Renal cortex interstitium (tissue), 11 donors: ENCODE results near the gene MIF. TPM values are rescaled to one million over a fixed set of nuclear protein-coding genes. Genes with fewer than 3 reads are reported as not detected.
"Not testable (repeated sequence)": the region's sequence is repeated elsewhere in the genome, so short reads cannot be mapped to it uniquely, and the experiment has no call there.

Experiments
- DNase-seq, 11 donors: peaks; one replicate each; pipeline ENCODE4 v3.0.0-alpha.2; 2013; ENCODE audit warnings: low read depth in 9 of 11, low spot score in 4 of 11; ENCODE audit errors: extremely low read depth in 1 of 11
- polyA plus RNA-seq, 3 donors: library from polyadenylated mRNA; unstranded; fragments of 120-200 nt; gene quantifications; one replicate each; pipeline ENCODE4 v1.2.1, GENCODE V29; 2013; ENCODE audit not compliant: insufficient read length in 3 of 3

MIF gene
- polyA plus RNA-seq, 3 donors = 170 to 335 (median 300) TPM

DNA sequence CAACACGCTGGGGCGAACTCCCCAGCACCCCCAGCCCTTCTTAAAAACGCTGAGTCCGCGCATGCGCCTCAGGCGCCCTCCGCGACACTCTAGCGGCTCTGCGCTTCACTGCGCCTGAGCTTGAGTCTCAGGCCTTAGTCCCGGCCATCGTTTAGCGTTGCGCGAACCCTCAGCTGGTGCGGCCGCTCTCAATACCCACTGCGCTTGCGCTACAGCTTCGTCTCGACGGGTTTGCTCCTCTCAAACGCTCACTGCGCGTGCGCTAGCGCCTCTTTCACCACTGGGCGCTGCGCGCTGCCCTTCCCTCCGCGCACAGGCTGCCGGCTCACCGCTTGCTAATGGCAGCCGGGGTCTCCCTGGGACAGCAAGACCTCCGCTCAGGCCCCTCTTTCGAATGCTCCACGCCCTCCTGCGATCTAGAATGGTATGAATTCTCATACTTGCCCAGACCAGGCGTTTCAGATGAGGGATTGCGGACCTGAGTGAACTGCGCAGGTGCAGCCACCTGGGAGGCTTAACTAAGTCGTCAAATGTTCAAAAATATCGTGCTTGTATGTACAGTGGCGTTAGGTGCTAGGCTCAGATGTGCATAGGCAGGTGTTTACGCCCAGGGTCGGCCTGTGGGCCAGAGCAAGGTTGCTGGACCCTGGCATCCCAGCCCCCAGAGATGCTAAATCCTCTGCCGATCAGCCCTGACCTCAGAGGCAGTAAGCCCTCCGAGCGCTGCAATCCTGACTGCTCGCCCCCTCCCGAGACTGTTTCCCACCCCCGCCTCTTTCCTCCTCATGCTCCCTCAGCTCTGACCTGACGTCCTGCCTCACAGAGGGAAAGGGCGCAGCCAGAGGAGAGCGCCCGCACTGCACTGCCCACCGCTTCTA lies 36.3 kb upstream of the MIF start, which contains the start of gene SLC2A11:
Gene SLC2A11, plus strand, starts transcription at position 270 of the 878 bp plus-strand sequence. Its CDS starts 125 bp downstream, at position 395.
- DNase-seq = peak; percentile 96 to 100 (median 98)

- no peak for DNase-seq
These were observed 35.7 kb upstream of the MIF start for GRCh38 chr22:23858484-23858815.

DNA sequence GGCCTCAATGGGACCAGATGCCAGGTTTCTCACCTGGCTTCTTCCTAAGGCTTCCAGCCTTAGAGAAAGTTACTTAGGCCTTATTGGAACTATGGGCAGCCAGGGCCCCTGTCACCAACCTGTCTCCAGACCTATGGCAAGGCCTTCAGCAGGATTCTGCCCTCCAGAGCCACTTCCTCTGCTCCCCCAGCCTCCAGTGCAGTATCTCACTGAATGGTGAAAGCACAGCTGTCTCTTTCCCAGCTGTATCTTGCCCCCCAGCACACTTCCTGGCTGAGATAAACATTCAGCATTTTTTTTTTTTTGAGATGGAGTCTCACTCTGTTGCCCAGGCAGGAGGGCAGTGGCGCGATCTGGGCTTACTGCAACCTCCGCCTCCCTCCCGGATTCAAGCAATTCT lies 35.0 kb upstream of the MIF start:
- no peak for DNase-seq

- not testable (repeated sequence) for DNase-seq
These were observed 34.0 kb upstream of the MIF start for GRCh38 chr22:23860187-23860586.

DNA sequence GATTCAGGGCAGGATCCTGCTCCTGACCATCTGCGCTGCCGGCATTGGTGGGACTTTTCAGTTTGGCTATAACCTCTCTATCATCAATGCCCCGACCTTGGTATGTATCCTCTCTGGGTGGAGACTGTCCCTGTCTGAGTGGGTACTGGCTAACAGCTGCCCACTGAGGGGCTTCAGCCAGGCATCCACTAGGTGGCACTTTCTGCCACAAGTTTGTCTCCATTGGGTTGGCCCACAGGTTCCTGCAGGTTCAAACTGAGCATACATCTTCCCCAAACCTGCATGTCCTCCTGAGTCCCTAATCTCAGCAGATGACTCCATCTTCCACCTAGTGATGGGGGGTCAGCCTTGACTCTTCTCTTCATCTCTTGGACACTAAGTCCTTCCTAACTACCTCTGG lies 32.1 kb upstream of the MIF start:
- no peak for DNase-seq

- not testable (repeated sequence) for DNase-seq
These were observed 29.6 kb upstream of the MIF start for GRCh38 chr22:23864499-23865154.

GRCh38 chr22:23868580-23868979 lies 25.6 kb upstream of the MIF start:
- DNase-seq = no peak

DNA sequence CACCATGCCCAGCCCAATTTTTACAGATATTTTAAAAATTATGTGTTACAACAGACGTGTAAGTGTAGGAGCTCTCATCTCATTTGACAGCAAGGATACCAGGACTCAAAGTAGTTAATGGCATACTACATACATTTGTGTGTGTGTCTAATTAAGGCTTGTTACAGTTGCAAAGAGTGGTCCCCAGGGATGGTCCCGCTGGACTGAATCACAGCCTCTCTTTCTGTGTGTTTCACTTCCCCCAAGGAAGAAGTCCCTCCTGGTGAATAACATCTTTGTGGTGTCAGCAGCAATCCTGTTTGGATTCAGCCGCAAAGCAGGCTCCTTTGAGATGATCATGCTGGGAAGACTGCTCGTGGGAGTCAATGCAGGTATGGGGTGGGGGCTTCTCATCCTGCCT lies 19.3 kb upstream of the MIF start:
- no peak for DNase-seq

- no peak for DNase-seq
These were observed 18.4 kb upstream of the MIF start for GRCh38 chr22:23875801-23876200.

DNA sequence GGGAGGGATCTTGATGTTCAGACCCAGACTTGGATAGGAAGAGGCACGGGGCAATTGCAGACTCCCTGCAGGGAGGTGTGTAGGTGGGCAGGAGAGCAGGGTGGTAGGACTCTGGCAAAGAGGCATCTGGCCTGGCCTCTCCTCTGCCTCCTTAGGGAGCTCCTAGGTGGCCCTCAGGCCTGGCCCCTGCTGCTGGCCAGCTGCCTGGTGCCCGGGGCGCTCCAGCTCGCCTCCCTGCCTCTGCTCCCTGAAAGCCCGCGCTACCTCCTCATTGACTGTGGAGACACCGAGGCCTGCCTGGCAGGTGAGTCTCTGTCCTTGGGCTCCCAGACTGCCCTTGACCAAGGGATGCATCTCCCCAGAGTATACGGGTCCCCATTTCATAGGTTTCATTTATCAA lies 16.6 kb upstream of the MIF start:
- no peak for DNase-seq

GRCh38 chr22:23878219-23878618 lies 16.0 kb upstream of the MIF start:
- no peak for DNase-seq

- DNase-seq = no peak
These were observed 11.8 kb upstream of the MIF start for GRCh38 chr22:23882370-23882769.

- DNase-seq = no peak
These were observed 10.5 kb upstream of the MIF start for GRCh38 chr22:23883658-23884057.

DNA sequence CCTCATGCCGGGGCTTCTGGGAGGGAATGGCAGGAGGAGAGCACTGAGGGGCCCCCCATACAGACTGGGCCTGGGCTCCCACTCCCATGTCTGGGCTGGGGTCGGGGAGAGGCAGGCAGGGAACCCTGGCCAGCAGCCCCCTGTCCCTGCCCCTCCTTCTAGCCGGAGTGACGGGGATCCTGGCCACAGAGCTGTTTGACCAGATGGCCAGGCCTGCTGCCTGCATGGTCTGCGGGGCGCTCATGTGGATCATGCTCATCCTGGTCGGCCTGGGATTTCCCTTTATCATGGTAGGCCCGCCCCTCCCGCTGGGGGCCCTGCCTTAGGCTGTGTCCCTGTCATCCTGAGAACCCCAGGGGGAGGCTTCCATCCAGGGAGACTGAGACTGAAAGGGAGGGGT lies 10.0 kb upstream of the MIF start:
- no peak for DNase-seq

- DNase-seq = no peak
These were observed 5.4 kb upstream of the MIF start for GRCh38 chr22:23888615-23889401.

GRCh38 chr22:23889620-23890019 lies 4.6 kb upstream of the MIF start:
- no peak for DNase-seq

- DNase-seq = no peak
These were observed 2.5 kb upstream of the MIF start for GRCh38 chr22:23891726-23892125.

- DNase-seq = no peak
These were observed 2.1 kb upstream of the MIF start for GRCh38 chr22:23892130-23892529.

GRCh38 chr22:23892706-23893105 lies 1.5 kb upstream of the MIF start:
- no peak for DNase-seq
